Prostate gland (tissue), 2 donors: ENCODE measurements around the gene PLCB2.

Experiments
- POLR2A ChIP-seq: fragments of 450-650 bp; IDR thresholded peaks from one replicate; pipeline ENCODE4 v1.6.1; 2016; ENCODE audit warnings: antibody characterized with exemption, mild to moderate bottlenecking
- TF ChIP-seq, protein P1 (sequence below), 4 experiments: fragments of 200-600 bp in 2 of 4; fragments of 450-650 bp in 2 of 4; sonication (generic) in 2 of 4; IDR thresholded peaks; 1 replicate in 3 of 4; 2 replicates in 1 of 4; pipeline ENCODE4 v1.5.1; 2016 to 2019; ENCODE audit warnings: antibody characterized with exemption in 4 of 4, mild to moderate bottlenecking in 2 of 4, moderate library complexity in 2 of 4

DNA sequence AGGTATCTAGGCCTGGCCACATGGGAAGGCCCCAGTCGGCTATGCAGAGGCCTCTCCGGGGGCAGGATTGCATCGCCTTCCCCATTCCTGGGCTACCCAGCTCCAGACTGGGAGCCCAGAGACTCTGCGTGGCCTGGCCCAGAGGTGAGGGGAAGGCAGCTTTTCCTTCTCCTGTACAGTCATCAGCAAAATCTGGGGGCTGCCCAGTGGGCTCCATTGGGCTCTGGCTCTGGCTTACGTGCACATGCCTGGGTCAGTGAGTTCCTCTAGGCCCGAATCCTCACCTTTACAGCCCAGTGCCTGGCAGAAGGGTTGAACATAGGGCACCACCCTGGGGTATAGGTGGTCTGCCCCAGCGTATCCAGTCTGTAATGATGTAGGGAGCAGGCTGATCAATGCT lies 20.9 kb downstream of the PLCB2 start:
- TF ChIP-seq, protein P1, sequence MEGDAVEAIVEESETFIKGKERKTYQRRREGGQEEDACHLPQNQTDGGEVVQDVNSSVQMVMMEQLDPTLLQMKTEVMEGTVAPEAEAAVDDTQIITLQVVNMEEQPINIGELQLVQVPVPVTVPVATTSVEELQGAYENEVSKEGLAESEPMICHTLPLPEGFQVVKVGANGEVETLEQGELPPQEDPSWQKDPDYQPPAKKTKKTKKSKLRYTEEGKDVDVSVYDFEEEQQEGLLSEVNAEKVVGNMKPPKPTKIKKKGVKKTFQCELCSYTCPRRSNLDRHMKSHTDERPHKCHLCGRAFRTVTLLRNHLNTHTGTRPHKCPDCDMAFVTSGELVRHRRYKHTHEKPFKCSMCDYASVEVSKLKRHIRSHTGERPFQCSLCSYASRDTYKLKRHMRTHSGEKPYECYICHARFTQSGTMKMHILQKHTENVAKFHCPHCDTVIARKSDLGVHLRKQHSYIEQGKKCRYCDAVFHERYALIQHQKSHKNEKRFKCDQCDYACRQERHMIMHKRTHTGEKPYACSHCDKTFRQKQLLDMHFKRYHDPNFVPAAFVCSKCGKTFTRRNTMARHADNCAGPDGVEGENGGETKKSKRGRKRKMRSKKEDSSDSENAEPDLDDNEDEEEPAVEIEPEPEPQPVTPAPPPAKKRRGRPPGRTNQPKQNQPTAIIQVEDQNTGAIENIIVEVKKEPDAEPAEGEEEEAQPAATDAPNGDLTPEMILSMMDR (IDR thresholded peaks at IDR 0.05) = no peak
- TF ChIP-seq POLR2A = no peak
